GM21529 (cell line): ENCODE data around the gene RPL15.
"Not testable (repeated sequence)": the region's sequence is repeated elsewhere in the genome, so short reads cannot be mapped to it uniquely, and the experiment has no call there.

Experiments used
- ATAC-seq: cut with Tn5 transposase; IDR thresholded peaks from one replicate; pipeline ENCODE4 v1.9.1; 2021; ENCODE audit not compliant: unreplicated experiment

The RPL15 gene

GRCh38 chr3:23916886-23917678, at the start of gene RPL15, which contains the start of gene NKIRAS1:
Gene RPL15 (plus strand): TSS chr3:23917132. CDS start chr3:23917860, 728 bp downstream.
Gene NKIRAS1 (minus strand): TSS chr3:23916990. CDS start chr3:23910904, 6,086 bp downstream.
- peak; percentile 94 for ATAC-seq

- no peak for ATAC-seq
These were observed 49.5 kb upstream of the RPL15 start for GRCh38 chr3:23867400-23867799.

- ATAC-seq: no peak
These were observed 49.1 kb upstream of the RPL15 start for GRCh38 chr3:23867838-23868237.

GRCh38 chr3:23869977-23870662, 46.8 kb upstream of the RPL15 start:
- no peak for ATAC-seq

GRCh38 chr3:23870663-23871043, 46.3 kb upstream of the RPL15 start:
- ATAC-seq: not testable (repeated sequence)

GRCh38 chr3:23871361-23871760, 45.6 kb upstream of the RPL15 start:
- not testable (repeated sequence) for ATAC-seq

- no peak for ATAC-seq
These were observed 44.6 kb upstream of the RPL15 start for GRCh38 chr3:23872330-23872729.

- ATAC-seq: no peak
These were observed 43.0 kb upstream of the RPL15 start for GRCh38 chr3:23873941-23874340.

- no peak for ATAC-seq
These were observed 42.4 kb upstream of the RPL15 start for GRCh38 chr3:23874359-23875112.

GRCh38 chr3:23875113-23875725, 41.7 kb upstream of the RPL15 start:
- no peak for ATAC-seq

GRCh38 chr3:23876923-23877322, 40.0 kb upstream of the RPL15 start:
- no peak for ATAC-seq

- ATAC-seq: no peak
These were observed 39.5 kb upstream of the RPL15 start for GRCh38 chr3:23877329-23877980.

- no peak for ATAC-seq
These were observed 37.4 kb upstream of the RPL15 start for GRCh38 chr3:23879485-23879884.

GRCh38 chr3:23880703-23881339, 36.1 kb upstream of the RPL15 start:
- no peak for ATAC-seq

GRCh38 chr3:23881993-23882392, 34.9 kb upstream of the RPL15 start:
- ATAC-seq: not testable (repeated sequence)

GRCh38 chr3:23882487-23882918, 34.4 kb upstream of the RPL15 start:
- ATAC-seq: no peak

- no peak for ATAC-seq
These were observed 32.5 kb upstream of the RPL15 start for GRCh38 chr3:23884481-23884880.

- ATAC-seq: no peak
These were observed 31.7 kb upstream of the RPL15 start for GRCh38 chr3:23885210-23885609.

- no peak for ATAC-seq
These were observed 30.6 kb upstream of the RPL15 start for GRCh38 chr3:23886311-23886710.

GRCh38 chr3:23888617-23889228, 28.2 kb upstream of the RPL15 start:
- peak; percentile 64 for ATAC-seq
